Fibroblast of skin of left quadriceps (primary cell): ENCODE data around the gene TENM4.

Source experiments
- DNase-seq, 2 experiments: peaks; one replicate each; pipeline ENCODE4 v3.0.0-alpha.2; 2013; ENCODE audit warnings: low read depth in 2 of 2

Gene TENM4

GRCh38 chr11:79087238-79087960, 353.4 kb downstream of the TENM4 start:
- peak; percentile 95 for DNase-seq

GRCh38 chr11:79086056-79086455, 354.8 kb downstream of the TENM4 start:
- DNase-seq, result no peak

- DNase-seq, result no peak
Measured at GRCh38 chr11:79084382-79084781, 356.4 kb downstream of the TENM4 start.

GRCh38 chr11:79083352-79083751, 357.5 kb downstream of the TENM4 start:
- DNase-seq, result no peak

- no peak for DNase-seq
Measured at GRCh38 chr11:79082907-79083306, 357.9 kb downstream of the TENM4 start.

GRCh38 chr11:79082280-79082679, 358.6 kb downstream of the TENM4 start:
- DNase-seq, result no peak

- DNase-seq, result no peak
Measured at GRCh38 chr11:79081471-79082031, 359.3 kb downstream of the TENM4 start.

GRCh38 chr11:79080551-79080950, 360.3 kb downstream of the TENM4 start:
- no peak for DNase-seq

- DNase-seq, result no peak
Measured at GRCh38 chr11:79078999-79079398, 361.8 kb downstream of the TENM4 start.

- DNase-seq, result no peak
Measured at GRCh38 chr11:79078456-79078855, 362.4 kb downstream of the TENM4 start.

GRCh38 chr11:79077702-79078330, 363.0 kb downstream of the TENM4 start:
- no peak for DNase-seq

GRCh38 chr11:79076526-79077115, 364.2 kb downstream of the TENM4 start:
- no peak for DNase-seq

- DNase-seq, result no peak
Measured at GRCh38 chr11:79074547-79074946, 366.3 kb downstream of the TENM4 start.

- no peak for DNase-seq
Measured at GRCh38 chr11:79071190-79071589, 369.6 kb downstream of the TENM4 start.

GRCh38 chr11:79070518-79070917, 370.3 kb downstream of the TENM4 start:
- DNase-seq, result no peak

GRCh38 chr11:79069504-79069903, 371.3 kb downstream of the TENM4 start:
- no peak for DNase-seq

- no peak for DNase-seq
Measured at GRCh38 chr11:79068356-79068755, 372.5 kb downstream of the TENM4 start.

GRCh38 chr11:79067352-79067679, 373.5 kb downstream of the TENM4 start:
- DNase-seq, result no peak

GRCh38 chr11:79066456-79067351, 374.1 kb downstream of the TENM4 start:
- no peak for DNase-seq

GRCh38 chr11:79062814-79063762, 377.7 kb downstream of the TENM4 start:
- DNase-seq, result no peak
